HG02852 (cell line): ENCODE results near the gene ACSS1.

ENCODE experiments used
- ATAC-seq: cut with Tn5 transposase; IDR thresholded peaks from one replicate; pipeline ENCODE4 v1.9.1; 2021; ENCODE audit warnings: mild to moderate bottlenecking, moderate library complexity; ENCODE audit not compliant: unreplicated experiment

The ACSS1 gene

GRCh38 chr20:24961384-24962181 lies 96.4 kb downstream of the ACSS1 start:
- no peak for ATAC-seq

DNA sequence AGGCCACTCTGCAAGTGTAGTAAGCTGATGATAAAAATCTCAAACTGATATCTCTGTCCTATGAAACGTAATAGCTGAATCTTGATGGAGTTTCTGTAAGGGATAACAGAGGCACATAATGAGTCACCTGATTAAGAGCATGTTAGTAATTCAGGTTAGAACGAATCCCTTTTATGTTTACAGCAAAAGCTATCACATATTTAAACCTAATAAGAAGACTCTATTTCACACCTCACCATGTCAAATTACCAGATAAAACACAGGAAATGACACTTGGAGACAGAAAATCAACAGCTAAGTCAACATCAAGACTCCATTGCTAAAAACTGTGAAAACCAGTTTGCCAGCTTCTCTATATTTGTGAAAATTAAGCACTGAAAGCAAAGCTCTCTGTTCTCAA lies 97.1 kb downstream of the ACSS1 start:
- ATAC-seq, result no peak

GRCh38 chr20:24960302-24960801 lies 97.6 kb downstream of the ACSS1 start:
- no peak for ATAC-seq

DNA sequence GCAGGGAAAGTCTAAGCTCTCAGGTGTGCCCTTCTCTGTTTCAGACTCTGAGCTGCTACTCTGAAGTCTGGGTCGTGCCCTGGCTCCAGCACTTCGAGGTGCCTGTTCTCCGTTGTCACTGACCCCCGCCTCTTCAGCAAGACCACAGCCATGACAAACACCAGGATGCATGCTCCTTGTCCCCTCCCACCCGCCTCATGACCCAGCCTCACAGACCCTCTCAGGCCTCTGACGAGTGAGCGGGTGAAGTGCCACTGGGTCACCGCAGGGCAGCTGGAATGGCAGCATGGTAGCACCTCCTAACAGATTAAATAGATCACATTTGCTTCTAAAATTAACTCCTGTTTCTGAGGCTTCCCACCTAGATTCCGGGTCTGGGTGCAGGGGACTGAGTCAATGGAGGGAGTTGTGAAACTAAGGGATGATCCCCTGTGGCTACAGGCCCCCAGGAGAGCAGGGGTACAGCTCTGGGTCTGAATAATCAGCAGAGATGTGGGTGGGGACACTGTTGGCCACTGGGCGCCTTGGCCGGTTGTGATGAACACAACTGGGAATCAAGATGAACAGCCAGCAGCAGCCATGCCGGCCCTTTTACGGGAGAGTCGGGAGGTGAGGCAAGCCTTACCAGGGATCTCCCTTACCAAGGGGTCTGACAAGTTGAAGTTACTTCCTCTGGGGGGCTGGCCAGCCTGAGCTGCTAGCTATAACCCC lies 98.2 kb downstream of the ACSS1 start:
- ATAC-seq, result no peak

GRCh38 chr20:24958506-24959385 lies 99.2 kb downstream of the ACSS1 start:
- no peak for ATAC-seq

DNA sequence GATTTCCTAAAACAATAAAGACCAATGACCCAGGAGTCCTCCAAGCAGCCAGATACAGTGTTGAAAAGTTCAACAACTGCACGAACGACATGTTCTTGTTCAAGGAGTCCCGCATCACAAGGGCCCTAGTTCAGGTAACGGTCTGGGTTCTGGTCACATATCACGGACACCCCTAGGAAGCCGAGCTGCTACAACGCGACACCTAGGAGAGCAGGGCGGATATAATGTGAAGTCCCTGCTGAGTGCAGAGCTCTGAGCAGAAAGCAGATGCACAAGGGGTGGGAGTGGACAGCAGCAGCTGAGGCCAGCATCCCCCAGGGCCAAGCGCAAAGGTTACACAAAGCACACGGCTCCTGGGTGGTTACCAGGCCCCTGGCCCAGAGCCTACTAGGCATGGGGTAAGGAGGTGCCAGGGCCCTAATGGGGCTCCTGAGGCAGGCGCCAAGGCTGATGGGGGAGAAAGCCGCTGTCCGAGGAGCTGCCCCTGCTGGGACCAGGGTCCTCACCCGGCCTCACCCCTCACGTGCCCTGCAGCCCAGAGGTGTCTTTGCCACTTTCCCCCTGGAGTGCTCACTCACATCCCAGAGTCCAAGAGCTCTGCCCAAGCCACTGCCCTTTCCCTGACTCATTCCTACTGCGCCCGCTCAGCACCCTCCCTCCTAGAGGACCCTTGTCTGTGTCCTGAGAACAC lies 100.5 kb downstream of the ACSS1 start:
- no peak for ATAC-seq
